ENCODE results near the gene WDR70. TPM values are rescaled to one million over a fixed set of nuclear protein-coding genes. Genes with fewer than 3 reads are reported as not detected.

WDR70 gene
- total RNA-seq, 1 donor from 2014 or later = 19.0 TPM

DNA sequence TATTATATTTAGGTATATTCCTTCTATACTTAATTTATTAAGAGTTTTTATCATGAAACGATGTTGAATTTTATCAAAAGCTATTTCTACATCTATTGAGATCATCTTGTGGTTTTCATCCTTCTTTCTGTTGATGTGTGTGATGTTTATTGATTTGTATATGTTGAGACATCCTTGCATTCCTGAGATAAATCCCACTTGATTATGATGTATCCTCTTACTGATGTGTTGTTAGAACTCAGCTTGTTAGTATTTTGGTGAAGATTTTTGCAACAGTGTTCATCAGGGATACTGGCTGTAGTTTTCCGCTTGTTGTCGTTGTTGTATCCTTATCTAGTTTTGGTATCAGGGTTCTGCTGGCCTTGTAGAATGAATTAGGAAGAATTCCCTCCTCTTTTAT is 247.1 kb downstream of the WDR70 start:
- no peak overlapping the region for H3K4me3 ChIP-seq (ENCODE audit: low read depth, low read length)
- no peak for DNase-seq (ENCODE audit: low read depth)

DNA sequence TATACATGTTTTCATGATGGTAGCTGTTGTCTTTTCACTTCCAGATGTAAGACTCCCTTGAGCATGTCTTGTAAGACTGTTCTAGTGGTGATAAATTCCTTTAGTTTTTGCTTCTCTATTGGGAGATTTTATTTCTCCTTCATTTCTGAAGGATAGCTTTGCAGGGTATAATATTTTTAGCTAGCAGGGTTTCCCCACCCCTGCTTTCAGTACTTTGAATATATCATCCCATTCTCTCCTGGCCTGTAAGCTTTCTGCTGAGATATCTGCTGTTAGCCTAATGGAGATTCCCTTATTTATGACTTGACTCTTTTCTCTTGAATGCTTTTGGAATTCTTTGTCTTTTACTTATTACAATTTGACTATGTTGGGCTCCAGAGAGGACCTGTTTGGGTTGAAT is 249.8 kb downstream of the WDR70 start:
- TF ChIP-seq, protein P1, sequence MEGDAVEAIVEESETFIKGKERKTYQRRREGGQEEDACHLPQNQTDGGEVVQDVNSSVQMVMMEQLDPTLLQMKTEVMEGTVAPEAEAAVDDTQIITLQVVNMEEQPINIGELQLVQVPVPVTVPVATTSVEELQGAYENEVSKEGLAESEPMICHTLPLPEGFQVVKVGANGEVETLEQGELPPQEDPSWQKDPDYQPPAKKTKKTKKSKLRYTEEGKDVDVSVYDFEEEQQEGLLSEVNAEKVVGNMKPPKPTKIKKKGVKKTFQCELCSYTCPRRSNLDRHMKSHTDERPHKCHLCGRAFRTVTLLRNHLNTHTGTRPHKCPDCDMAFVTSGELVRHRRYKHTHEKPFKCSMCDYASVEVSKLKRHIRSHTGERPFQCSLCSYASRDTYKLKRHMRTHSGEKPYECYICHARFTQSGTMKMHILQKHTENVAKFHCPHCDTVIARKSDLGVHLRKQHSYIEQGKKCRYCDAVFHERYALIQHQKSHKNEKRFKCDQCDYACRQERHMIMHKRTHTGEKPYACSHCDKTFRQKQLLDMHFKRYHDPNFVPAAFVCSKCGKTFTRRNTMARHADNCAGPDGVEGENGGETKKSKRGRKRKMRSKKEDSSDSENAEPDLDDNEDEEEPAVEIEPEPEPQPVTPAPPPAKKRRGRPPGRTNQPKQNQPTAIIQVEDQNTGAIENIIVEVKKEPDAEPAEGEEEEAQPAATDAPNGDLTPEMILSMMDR (conservative IDR thresholded peaks at IDR 0.05; ENCODE audit: low read depth, low read length) = no peak
- no peak overlapping the region for H3K4me3 ChIP-seq (ENCODE audit: low read depth, low read length)
- no peak for DNase-seq (ENCODE audit: low read depth)

More for the DNA sequence above, 247.1 kb downstream of the WDR70 start:
- TF ChIP-seq, protein P1 (conservative IDR thresholded peaks at IDR 0.05; ENCODE audit: low read depth, low read length) = no peak

DNA sequence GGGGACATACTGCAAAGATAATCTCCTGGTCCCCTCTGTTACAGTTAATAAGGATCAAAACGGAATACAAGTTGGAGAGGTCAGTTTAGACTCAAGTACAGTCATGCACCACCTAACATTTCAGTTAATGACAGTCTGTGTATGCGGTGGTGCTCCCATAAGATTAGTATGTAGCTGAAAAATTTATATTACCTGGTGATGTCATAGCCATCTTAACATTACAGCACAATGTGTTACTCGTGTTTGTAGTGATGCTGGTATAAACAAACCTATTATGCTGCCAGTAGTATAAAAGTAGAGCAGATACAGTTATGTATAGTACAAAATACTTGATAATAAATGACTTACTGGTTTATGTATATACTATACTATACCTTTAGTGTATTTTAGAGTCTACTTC is 252.8 kb downstream of the WDR70 start:
- no peak for DNase-seq (ENCODE audit: low read depth)
- TF ChIP-seq, protein P1 (conservative IDR thresholded peaks at IDR 0.05; ENCODE audit: low read depth, low read length) = no peak
- no peak overlapping the region for H3K4me3 ChIP-seq (ENCODE audit: low read depth, low read length)

DNA sequence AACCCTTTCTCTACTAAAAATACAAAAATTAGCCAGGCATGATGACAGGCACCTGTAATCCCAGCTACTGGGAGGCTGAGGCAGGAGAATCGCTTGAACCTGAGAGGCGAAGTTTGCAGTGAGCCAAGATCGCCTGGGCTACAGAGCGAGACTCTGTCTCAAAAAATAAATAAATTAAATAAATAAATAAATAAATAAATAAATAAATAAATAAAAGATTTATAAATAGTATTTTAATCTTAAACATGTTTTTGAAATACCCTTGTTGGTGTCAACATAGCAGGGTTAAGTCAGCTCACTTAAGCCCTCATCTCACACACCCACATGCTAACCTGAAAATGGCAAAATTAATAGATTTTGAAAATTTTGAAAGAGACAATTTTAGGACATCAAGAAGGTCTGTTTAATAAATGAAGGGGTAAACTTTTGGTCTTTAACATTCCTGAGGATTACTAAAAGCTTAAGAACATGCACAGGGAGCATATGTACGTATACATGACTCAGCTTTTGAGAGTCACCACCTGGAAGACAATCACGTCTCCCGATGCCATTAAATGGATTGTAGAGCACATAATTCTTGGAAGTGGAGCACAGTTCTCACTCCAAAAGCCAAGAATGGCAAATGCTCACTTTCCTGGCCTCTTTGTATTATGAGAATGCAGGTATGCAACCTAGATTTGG is 258.2 kb downstream of the WDR70 start:
- no peak for DNase-seq (ENCODE audit: low read depth)
- no peak overlapping the region for H3K4me3 ChIP-seq (ENCODE audit: low read depth, low read length)
- TF ChIP-seq, protein P1 (conservative IDR thresholded peaks at IDR 0.05; ENCODE audit: low read depth, low read length) = no peak

DNA sequence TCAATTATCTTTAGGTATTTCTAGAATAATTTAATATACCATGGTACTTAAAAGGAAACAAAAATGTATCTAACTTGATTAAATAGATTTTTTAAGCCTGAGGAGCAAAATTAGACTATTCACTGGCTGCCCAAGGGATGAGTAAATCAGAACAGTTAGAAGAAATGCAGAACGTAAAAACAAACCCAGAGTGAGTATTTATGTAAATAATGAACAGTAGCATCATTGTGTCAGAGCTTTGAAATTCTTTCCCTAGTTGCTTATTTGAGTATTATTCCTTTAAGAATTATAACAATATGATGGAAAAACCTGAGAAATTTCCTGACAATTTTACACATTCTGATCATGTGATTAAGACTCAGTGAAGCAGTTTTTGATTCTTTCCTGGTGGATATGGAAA is 259.8 kb downstream of the WDR70 start:
- H3K4me3 ChIP-seq (ENCODE audit: low read depth, low read length) = no peak overlapping the region
- no peak for DNase-seq (ENCODE audit: low read depth)
- TF ChIP-seq, protein P1 (conservative IDR thresholded peaks at IDR 0.05; ENCODE audit: low read depth, low read length) = no peak

DNA sequence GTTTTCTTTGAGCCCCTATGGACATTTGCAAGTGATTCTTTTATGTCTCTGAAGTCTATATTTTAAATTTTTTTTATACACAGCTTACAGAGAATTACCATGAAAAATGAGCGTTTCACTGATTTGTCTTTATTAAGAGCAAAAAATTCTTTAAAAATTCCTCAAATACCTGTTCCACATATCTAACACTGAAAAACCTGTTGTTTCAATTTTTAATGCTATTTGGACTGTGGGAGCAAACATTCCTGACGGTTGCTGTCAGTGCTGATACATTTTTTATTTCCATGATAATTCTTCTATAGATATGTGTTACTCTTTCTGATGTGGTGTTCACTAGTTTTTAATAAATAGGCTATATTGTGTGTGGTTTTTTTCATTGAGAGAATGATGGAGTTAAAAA is 261.0 kb downstream of the WDR70 start:
- H3K4me3 ChIP-seq (ENCODE audit: low read depth, low read length) = no peak overlapping the region
- DNase-seq (ENCODE audit: low read depth) = no peak
- TF ChIP-seq, protein P1 (conservative IDR thresholded peaks at IDR 0.05; ENCODE audit: low read depth, low read length) = no peak

DNA sequence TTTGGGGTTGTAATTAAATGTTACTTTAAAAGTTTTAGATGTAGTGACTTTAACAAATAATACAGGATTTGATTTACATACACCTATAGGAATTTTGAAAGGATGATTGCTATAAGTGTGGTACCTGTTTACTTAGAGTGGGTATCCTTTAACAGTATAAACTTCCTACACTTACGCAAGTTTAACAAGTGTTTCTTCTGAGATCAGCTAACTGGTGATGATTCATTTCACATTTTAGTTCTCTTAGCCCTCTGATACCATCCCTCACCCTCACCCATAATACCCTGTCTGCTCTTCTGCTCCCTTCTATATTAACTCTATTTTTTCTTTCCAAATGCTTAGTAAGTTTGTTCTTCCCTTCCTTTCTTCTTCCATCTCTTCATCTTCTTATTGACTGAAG is 262.8 kb downstream of the WDR70 start:
- H3K4me3 ChIP-seq (ENCODE audit: low read depth, low read length) = no peak overlapping the region
- TF ChIP-seq, protein P1 (conservative IDR thresholded peaks at IDR 0.05; ENCODE audit: low read depth, low read length) = no peak
- DNase-seq (ENCODE audit: low read depth) = no peak
